HG02678 (cell line): ENCODE data around the gene TNFRSF1B.

Experiments used
- ATAC-seq: cut with Tn5 transposase; IDR thresholded peaks from one replicate; pipeline ENCODE4 v1.9.1; 2021; ENCODE audit warnings: mild to moderate bottlenecking, moderate library complexity; ENCODE audit not compliant: unreplicated experiment

TNFRSF1B gene

DNA sequence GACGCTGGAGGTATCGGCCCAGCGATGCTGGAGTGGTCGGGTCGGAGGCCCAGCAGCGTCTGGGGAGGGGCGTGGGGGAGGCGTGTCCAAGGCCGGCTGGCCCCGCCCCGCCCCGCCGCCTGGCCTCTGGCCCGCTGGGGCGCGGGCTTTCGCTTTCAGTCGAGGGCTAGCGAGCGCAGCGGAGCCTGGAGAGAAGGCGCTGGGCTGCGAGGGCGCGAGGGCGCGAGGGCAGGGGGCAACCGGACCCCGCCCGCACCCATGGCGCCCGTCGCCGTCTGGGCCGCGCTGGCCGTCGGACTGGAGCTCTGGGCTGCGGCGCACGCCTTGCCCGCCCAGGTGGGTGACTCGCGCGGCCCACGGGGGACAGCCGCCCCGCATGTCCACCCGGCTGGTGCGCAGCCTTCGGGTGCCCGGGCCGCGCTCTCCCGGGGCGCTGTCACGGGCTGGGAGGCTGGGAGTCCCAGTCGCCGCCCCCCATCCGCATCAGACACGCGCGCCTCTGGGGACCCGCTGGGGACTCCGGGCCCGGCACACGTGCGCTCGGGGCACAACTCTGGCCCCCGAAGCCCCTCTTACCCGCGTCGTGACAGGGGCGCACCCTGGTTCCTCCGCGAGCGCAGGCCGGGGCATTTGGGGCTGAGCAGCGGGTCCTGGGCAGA lies at the start of gene TNFRSF1B:
TSS of gene TNFRSF1B (plus strand) at position 158 of the 659 bp plus-strand sequence. CDS start at position 259, 101 bp downstream.
- peak; percentile 45 for ATAC-seq

DNA sequence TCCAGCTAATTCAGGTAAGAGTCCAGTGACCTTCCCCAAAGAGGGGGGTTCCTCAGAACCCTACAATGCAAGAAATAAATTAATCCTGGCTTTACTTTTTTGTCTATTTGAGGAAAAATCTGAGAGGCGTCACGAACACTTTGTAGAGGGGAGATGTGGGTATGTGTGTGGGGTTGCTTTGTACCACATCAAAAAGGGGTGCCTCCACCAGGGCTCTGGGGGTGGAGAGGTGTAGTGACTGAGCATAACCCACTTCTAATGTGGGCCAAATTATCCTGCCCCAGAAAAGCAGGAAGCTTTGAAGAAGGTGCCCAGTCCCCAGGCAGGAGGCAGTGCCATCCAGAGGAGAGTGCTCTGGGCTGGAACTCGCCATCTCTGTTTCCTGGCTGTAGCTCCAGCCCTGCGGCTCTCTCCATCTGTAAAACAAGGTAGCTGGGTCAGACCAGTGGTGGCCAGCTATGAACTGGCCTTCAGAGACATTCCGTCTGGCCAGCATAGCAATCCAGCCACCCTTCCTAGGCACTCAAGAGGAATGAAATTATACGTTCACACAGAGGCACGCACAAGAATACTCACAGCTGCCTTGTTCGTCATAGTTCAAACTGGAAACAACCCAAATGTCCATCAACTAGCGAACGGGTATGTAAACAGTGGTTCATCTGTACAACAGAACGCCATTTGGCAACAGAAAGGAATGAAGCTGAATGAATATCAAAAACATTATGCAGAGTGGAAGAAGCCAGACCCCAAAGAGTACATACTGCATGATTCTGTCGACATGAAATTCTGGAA lies 45.4 kb upstream of the TNFRSF1B start:
- ATAC-seq = no peak

DNA sequence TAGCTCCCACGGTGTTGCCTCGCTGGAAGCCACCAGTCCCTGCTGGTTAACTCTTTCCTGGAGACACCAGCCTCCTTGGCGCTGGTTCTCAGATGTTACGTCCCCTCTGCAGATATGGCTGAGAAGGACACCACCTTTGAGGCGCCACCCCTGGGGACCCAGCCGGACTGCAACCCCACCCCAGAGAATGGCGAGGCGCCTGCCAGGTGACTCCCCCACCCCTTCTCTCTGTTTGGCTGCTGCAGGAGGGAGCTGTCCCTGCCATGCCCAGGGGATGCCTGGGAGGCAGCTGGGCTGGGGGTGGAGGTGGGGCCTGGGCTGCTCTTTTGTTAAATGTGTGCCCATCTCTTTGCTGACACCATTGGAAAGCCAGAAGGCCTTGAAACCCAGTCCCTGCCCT lies 43.6 kb upstream of the TNFRSF1B start:
- no peak for ATAC-seq

DNA sequence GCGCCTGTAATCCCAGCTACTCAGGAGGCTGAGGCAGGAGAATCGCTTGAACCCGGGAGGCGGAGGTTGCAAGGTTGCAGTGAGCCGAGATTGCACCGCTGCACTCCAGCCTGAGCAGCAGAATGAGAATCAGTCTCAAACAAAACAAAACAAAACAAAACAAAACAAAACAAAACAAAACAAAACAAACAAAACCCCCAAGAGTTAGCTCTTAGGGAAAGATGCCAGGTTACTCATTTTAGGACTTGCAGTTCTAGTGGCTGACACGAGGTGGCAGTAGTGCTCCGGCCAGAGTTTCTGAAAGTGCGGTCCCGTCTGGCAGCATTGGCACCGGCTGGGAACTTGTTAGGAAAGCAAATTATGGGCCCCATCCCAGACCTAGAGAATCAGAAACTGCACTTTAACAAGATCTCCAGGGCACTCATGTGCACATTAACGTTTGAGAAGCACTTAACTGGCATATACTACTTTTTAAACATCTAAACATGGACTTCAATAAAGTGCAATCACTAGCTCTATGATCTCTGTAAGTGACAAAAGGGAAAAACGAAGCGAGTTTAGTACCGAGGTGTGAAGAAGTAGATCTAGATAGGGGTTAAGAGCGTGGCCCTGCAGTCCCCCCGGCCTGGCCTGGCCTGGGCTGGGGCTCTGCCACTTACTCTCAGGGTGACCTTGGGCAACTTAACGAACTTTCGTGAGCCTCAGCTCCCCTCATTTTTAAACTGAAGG lies 41.9 kb upstream of the TNFRSF1B start:
- ATAC-seq = no peak

DNA sequence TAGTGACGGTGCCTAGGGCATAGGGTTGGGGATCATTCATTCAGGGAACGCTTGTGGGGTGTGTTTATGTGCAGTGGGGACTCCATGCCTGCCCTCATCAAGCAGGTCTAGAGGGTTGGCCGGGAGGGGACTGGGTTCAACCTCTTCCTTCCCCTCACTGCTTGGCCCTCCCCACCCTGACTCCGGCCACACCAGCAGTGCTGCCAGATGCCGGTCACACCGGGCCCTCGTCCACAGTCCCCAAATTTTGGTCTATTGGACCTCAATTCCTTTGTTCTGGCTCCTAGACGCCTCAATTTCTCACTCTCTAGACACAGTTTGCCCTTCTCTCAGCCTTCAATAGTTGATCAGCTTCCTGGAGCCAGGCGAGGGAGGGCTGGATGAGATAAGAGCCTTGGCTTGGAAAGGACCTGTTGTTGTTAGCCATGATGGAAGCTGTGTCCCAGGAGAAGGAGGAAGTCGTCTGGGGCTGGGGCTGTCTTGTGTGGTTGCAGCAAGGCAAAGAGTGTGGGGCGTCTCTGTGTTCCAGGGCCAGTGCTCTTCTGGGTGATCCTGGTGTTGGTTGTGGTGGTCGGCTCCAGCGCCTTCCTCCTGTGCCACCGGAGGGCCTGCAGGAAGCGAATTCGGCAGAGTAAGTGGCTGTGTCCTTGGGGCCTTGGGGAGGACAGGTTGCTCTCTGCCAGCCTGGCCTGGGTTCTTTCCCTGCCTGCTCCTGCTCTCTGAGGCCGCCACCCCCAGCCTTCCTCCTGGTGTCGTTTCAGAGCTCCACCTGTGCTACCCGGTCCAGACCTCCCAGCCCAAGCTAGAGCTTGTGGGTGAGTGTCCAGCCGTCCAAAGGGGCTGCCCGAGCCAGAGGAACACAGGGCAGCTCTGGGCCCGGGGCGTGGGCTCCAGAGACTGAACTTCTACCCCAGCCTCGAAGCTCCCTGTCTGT lies 41.1 kb upstream of the TNFRSF1B start:
- ATAC-seq = no peak

DNA sequence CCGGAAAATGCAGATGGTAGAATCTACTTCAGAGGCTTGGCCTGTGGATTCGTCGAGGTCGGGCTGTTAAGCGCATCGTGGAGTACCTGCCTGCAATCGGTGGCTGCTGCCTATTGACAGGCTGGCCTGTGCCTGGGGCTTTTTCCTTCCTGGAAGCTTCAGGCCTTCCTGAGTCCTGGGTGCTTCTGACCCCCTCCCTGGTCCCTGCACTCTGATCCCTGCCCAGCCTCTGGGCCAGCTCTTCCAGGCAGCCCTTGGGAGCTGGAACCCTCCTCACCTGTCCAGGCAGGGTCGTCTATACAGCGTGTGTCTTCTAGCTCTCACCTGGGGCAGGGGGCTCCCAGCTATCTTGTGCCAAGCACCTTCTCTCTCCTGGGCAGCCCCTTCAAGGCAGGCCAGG lies 40.0 kb upstream of the TNFRSF1B start:
- no peak for ATAC-seq

DNA sequence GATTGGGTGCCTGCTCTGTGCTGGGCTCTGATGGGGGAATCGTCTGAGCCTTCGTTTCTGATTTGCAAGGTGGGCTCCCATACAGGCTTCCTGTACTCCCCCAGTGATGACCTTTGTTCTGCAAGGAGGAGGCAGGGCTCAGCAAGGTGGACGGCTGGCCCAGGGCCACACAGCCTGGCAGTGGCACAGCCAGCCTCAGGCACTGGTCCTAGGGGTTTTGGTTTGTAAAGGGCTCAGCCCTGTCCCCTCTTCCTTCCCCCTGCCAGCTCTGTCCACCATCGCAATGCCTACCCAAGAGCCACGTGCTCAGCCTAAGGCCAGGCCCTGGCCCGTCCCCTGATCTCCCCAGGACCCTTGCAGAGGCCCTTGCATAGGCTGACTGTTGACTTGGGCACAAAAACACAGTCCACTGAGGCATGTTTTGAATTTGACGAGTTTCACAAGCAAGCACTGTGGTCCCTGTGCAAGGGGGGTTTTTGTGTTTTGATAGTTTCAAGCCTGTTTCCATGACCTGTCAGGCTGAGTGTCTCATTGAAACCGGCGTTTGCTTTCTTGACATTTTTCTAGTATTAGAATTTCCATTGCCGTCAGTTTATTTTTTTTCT lies 39.5 kb upstream of the TNFRSF1B start:
- ATAC-seq = no peak

DNA sequence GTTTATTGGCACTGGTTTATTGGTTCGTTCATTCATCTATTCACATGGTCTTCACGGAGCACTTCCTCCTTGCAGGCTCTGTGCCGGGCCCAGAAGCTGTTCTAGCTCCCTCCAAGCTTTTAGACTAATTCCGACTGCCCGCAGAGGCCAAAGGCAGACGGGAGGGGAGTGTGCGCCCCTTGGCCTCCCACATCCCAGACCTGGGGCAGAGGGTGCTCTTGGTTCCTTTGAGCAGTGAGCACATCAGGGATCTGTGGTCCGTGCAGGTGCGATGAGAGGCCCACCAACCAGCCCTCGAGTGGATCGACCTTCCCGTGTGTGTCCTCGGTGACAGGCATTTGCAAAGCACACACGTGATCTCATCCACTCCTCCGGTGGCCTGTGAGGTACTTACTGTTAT lies 38.7 kb upstream of the TNFRSF1B start:
- ATAC-seq = no peak

DNA sequence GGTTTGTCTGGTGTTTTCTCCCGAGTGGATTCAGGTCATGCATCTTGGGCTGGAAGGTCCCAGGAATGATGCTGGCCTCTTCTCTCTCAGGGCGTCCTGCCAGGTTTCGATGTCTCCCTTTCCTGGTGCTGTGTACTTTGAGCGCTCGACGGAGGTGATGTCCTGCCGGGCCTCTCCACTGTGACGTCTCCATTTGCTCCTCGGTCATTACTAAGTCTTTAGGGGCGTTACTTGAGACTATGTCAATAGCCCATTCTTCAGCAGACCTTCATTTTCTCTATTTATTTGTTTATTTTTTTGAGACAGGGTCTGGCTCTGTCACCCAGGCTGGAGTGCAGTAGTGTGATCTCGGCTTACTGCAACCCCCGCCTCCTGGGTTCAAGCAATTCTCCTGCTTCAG lies 37.2 kb upstream of the TNFRSF1B start:
- ATAC-seq = no peak

DNA sequence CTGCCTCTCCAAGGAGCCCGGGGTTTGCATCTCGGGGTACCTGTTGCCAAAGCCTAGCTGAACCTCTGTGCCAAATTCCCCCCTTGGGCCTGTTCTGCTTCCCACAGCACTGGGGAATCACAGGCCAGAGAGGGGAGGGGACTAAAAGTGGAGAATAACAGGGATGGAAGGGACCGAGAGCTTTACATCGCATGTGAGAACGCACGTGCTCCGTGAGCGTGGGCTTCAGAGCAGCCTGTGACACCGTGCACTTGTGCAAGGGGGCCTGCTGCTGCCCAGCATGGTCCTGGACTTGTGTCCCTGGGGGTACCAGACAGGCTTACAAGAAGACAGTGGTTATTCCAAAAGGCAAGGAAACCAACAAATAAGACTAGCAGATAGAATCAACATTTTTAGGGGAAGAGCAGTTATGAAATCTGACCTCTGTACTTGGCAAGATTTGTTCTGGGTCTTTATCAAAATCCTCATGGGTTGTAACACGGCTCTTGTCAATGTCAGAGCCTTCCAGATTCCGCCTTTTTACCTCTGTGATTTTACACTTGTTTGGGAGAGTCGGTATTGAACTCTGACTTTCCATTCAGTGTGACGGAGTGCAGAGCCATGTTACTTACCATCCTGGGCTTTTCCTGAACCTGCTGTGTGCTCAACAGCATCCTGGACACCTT lies 36.2 kb upstream of the TNFRSF1B start:
- no peak for ATAC-seq

DNA sequence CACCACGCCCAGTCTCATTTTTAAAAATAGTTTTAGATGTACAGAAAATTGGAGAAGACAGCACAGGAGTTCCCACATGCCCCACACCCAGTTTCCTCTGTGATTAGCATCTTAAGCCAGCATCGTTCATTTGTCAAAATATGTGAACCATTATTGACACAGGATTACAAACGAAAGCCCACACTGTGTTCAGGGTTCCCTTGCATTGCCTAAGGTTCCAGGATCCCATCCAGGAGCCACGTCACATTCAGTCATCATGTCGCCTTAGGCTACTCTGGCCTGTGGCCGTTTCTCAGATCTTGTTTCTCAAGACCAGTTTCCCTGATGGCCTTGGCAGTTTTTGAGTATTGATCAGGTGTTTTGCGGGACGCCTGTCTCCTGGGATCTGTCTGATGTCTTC lies 34.7 kb upstream of the TNFRSF1B start:
- no peak for ATAC-seq

DNA sequence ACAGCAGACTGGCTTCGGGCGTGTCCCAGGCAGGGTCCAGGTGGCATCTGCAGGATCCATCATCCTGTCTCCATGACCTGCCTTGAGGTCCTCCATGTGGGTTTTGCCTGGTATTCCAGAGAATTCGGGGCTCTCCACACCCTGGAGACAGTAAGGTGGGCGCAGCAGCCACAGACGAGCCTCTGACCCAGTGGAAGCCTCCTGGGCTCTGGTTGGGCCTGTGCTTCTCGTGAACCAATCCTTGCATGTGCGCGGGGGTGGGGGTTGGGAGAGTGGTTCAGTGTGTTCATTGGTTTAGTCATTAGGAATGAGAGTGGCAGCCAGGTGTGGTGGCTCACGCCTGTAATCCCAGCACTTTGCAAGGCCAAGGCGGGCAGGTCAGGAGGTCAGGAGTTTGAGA lies 32.1 kb upstream of the TNFRSF1B start:
- no peak for ATAC-seq

DNA sequence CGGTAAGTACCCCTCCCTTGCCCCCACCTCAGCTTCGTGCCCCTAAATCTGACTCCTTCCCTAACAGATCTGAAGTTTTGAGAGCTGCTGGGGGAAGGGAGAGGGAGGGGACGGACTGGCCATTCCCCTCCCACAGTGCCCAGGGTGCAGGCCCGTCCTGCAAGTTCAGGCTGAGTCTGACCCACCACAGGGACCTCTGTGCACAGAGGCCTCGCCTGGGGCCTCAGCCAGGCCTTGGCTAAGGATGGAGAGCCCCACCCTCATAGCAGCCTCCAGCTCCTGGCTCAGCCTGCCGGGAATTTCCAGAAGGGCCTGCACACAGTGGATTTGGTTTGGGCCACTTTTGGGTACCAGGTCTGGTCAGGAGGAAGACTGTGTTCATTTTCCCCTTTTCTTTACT lies 31.2 kb upstream of the TNFRSF1B start:
- ATAC-seq = no peak

DNA sequence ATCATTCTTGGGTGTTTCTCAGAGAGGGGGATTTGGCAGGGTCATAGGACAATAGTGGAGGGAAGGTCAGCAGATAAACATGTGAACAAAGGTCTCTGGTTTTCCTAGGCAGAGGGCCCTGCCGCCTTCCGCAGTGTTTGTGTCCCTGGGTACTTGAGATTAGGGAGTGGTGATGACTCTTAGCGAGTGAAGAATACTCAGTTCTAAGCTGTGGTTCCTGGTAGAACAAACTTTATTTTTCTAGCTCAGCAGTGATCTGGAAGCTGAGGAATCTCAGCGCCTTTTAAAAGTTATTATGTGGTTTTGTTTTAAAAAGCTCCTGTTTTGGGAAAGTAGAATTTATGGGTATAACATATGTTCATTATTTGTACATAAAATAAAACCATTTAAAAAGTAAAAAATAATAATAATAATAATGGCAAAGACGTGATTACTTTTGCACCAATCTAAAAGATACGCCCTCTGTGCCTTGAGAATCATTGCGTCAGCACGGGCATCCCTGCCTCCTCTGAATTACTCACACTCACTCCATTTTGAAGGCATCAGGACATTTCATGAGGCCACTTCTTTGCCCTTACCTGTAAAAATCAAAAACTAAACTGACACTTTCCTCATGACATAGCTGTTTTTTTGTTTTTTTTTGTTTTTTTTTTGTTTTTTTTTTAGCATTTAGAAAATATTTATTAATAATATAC lies 29.7 kb upstream of the TNFRSF1B start:
- no peak for ATAC-seq

DNA sequence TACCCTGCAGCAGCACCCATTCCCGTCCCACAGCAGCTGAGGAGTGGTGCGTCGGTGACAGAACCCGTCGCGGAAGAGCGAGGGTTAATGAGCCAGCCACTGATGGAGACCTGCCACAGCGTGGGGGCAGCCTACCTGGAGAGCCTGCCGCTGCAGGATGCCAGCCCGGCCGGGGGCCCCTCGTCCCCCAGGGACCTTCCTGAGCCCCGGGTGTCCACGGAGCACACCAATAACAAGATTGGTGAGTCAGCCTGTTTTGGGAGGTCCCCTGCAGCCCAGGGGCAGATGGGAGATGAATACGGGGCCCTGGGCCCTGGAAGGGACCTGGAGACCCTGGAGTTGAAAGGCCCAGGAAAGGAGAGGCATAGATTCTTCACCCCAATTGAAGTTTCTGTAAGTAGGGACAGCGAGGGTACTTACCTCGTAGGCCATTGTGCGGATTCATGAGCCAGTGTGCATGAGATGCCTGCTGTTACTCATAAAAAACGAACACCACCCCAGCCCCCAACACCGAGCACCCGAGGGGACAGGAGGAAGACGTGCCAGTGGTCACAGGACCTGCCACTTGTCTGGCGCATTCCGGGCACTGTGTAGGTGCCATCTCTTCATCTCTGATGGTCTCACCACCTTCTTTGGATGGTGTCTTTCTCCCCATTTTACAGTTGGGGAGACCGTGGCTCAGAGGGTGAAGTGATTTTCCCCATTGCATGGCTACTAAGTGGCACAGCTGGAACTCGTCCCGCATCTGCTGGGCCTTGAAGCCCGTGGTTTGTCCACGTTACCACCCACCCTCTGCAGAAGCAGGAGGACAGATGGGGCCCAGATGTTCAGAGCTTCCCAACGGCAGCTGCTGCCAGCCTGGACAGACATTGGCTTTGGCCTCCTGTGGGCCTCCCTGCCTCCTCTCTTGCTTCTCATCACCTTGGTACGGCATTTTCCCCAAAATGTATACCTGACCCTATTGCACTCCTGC lies 28.3 kb upstream of the TNFRSF1B start:
- no peak for ATAC-seq

DNA sequence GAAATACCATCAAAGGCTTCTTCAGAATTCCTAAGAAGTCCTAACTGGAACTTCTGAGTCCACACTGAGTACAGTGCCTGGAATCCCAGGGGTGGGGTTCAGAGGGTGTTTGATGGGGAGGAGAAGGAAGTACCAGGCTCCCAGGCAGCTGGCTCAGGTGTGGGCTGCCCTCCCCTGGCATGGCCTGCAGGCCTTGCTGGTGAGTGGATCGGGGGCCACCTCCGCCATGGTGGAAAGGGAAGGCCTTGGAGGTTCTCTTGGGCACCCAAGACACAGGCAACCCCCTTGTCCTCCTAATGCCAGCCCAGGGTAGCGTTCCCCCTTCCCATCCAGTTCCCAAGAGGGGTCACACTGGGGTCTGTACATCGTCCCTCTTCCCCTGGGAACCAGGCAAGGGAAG lies 26.8 kb upstream of the TNFRSF1B start:
- ATAC-seq = no peak

DNA sequence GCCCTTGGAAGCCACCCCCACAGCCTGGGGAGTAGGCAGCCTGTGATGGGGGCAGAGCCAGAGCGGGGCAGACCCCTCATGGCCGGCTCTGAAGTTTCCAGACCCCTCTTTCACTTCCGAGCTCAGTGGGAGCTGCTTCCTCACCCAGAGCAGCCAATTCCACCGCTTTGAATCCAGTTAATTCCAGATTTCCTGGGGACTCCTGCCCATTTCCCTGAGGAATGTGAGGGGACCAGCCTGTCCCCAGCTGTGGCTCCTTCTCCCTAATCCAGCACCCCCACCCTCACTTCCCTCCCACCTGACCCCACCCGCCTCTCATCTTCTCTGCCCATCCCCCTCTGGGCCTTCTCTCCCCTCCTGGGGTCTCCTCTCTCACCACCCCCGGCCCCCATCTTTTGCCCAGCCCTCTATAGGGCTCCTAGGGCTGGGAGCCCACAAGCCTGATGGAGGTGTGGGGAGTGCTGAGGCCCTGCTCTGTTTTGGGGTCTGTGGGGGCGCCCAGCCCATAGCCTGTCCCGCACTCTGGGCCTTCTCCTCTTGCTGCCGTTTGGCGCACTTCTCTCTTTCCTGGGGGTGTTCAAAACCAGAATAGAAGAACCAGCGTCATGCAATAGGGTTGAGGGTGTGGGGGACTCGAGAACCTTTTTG lies 26.2 kb upstream of the TNFRSF1B start:
- ATAC-seq = no peak
